NCI-H187 treated with DMSO at 0.1 percent for 48 hours (cell line): Measurements from ENCODE around the gene PRXL2B.

Experiments used
- DNase-seq: peaks from one replicate; lab custom pipeline; 2025; lab: John Stamatoyannopoulos, UW

Gene PRXL2B

DNA sequence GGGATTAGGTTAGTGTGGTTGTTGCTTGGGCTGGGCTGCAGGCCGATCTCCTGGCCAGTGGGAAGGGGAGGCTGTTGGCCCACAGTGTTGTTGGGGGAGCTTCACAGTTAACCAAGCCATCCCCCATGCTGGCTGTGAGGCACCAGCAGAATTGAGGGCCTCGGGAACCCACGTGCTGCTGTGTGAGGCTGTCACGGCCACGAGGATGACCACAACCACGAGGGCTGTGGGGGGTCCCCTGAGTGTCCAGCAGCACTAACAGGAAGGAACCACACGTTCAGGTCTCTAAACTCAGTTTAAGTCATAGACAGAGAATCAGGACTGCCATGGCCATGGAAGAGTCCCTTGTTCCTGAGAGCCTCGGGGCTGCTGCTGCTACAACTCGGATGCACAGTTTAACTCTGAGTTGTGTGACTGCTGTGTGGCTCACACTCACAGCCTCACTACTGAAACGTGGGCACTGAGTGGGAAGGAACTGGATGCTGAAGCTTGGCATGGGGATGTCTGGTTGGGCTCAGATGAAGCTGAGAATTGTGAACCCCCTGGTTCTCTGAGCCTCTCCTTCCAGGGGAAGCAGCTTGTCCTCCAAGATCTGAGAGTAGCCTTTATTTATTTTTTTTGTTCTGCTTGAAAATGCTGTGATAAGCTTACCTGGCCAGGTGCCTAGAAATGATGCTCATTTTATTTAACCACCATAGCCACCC is 51.0 kb downstream of the PRXL2B start:
- no peak for DNase-seq

- DNase-seq, result no peak
These were observed 52.0 kb downstream of the PRXL2B start for GRCh38 chr1:2638466-2639115.

- DNase-seq, result no peak
These were observed 52.6 kb downstream of the PRXL2B start for GRCh38 chr1:2639203-2639602.

DNA sequence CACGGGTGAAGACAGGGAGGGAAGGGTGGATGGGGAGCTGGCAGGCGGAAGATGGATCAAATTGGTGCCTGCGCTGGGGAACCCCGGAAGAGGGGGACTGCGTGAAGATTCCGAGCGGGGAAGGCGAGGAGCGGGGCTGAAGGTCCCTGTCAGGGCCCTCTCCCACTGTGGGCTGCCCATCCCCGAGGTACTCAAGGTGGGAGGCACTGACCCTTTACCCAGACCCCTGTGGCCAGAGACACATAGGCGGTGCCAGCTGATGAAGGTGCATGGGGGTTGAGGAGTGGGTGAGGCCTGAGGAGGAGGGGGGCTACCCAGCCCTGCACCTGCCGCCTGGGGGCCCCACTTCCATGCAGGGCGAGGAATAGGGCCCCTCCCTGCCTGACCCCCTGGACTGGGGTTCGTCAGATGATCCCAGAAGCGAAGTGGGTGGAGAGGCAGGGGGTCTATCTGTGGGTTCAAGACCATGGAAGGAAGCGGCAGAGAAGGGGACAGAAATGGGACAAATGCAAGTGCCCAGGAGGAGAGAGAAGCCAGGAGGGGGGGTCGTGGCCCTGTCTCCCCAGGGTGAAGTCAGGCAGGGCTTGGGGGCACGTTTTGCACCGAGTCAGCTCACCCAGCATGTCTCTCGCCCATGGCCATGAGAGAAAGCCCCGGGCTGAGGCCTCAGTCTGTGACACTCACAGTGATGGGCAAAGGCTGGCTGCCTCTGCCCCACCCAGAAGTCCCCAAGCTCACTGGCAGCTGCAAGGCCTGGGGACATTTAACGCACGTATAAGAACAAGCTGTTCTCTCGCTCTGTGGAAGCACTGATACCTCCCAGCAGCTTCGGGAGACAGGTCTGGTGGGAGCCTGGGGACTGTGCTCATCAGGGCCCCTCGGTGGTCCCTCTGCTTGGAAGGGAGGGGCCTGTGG is 53.3 kb downstream of the PRXL2B start:
- no peak for DNase-seq

DNA sequence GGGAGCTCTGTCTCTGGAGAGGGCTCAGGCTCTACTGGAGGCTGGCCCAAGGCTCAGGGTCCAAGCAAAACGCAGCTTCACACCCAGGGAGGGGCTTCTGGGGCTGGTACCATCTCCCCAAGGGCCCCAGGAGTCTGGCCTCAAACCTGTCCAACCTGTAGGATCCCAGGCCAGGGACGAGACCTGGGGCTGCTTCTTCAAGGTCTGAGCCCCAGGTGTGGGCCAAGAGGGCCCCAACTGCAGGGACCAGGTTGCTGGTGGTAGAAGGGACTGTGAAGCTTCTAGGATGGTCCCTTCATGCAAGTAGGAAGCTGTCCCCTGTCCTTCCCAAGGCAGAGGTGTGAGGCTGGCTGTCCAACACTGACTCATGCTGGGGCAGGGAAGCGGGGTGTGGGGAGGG is 54.0 kb downstream of the PRXL2B start:
- DNase-seq, result no peak
